Peyer's patch (tissue), 4 donors: Measurements from ENCODE around the gene NAA80. TPM values are rescaled to one million over a fixed set of nuclear protein-coding genes. Genes with fewer than 3 reads are reported as not detected.
A peak's percentile ranks its signal among the peaks of the same experiment; 100 is the strongest.
"Not testable (repeated sequence)": the region's sequence is repeated elsewhere in the genome, so short reads cannot be mapped to it uniquely, and the experiment has no call there.

Experiments used
- DNase-seq, 3 donors: peaks; one replicate each; pipeline ENCODE4 v3.0.0-alpha.2; 2017 to 2019
- H3K27ac ChIP-seq, 4 donors: fragments of 200-600 bp; sonication (generic); one replicate each; pipeline ENCODE4 v1.5.1; 2016 to 2019
- H3K27me3 ChIP-seq, 2 donors: fragments of 200-600 bp; sonication (generic); one replicate each; pipeline ENCODE4 v1.5.1; 2019
- H3K36me3 ChIP-seq, 3 donors: fragments of 200-600 bp; sonication (generic); one replicate each; pipeline ENCODE4 v1.5.1; 2016 to 2019
- H3K4me1 ChIP-seq, 4 donors: fragments of 200-600 bp; sonication (generic); one replicate each; pipeline ENCODE4 v1.5.1; 2016 to 2019
- H3K4me3 ChIP-seq, 4 donors: fragments of 200-600 bp; sonication (generic); 1 replicate in 3 of 4; 2 replicates in 1 of 4; pipeline ENCODE4 v1.5.1; 2016 to 2019; ENCODE audit warnings: mild to moderate bottlenecking in 1 of 4
- H3K9me3 ChIP-seq, 4 donors: fragments of 200-600 bp; sonication (generic); one replicate each; pipeline ENCODE4 v1.5.1; 2016 to 2019; ENCODE audit warnings: mild to moderate bottlenecking in 1 of 4
- CTCF ChIP-seq, 6 experiments: fragments of 450-650 bp in 4 of 6; fragments of 200-600 bp in 2 of 6; sonication (generic) in 1 of 6; IDR thresholded peaks; one replicate each; pipeline ENCODE4 v1.5.1; 2017 to 2019; ENCODE audit warnings: antibody characterized with exemption in 6 of 6, mild to moderate bottlenecking in 3 of 6, moderate library complexity in 1 of 6
- POLR2A ChIP-seq, 2 donors: fragments of 450-650 bp; IDR thresholded peaks; one replicate each; pipeline ENCODE4 v1.5.1; 2017; ENCODE audit warnings: antibody characterized with exemption in 2 of 2, mild to moderate bottlenecking in 2 of 2, moderate library complexity in 2 of 2
- total RNA-seq, 4 donors: library from RNA; depleted of rRNA; stranded (reverse); fragments of >200 nt; gene quantifications; one replicate each; pipeline ENCODE4 v1.1.0, GENCODE V29; 2016

Gene NAA80
- total RNA-seq, 4 donors from 2014 or later, result 3.2 to 14.0 (median 12.4) TPM

- peak in 2 of 3 donors; percentile 65 to 66 for DNase-seq
- H3K4me3 ChIP-seq, result no peak overlapping the region
- peak overlapping the region; percentile 62 to 100 (median 94) for H3K27ac ChIP-seq
- TF ChIP-seq POLR2A (IDR thresholded peaks at IDR 0.05) (no peak), CTCF (IDR thresholded peaks at IDR 0.05) (no peak)
- H3K4me1 ChIP-seq, result peaks cover 11 to 67% (median 20%) of the 10 kb centered on the region in 4 donors
- no peaks in the 10 kb centered on the region for H3K36me3 ChIP-seq
- no peaks in the 10 kb centered on the region for H3K27me3 ChIP-seq
- H3K9me3 ChIP-seq, result no peaks in the 10 kb centered on the region
These were observed 34.7 kb downstream of the NAA80 start for GRCh38 chr3:50264383-50264963.

DNA sequence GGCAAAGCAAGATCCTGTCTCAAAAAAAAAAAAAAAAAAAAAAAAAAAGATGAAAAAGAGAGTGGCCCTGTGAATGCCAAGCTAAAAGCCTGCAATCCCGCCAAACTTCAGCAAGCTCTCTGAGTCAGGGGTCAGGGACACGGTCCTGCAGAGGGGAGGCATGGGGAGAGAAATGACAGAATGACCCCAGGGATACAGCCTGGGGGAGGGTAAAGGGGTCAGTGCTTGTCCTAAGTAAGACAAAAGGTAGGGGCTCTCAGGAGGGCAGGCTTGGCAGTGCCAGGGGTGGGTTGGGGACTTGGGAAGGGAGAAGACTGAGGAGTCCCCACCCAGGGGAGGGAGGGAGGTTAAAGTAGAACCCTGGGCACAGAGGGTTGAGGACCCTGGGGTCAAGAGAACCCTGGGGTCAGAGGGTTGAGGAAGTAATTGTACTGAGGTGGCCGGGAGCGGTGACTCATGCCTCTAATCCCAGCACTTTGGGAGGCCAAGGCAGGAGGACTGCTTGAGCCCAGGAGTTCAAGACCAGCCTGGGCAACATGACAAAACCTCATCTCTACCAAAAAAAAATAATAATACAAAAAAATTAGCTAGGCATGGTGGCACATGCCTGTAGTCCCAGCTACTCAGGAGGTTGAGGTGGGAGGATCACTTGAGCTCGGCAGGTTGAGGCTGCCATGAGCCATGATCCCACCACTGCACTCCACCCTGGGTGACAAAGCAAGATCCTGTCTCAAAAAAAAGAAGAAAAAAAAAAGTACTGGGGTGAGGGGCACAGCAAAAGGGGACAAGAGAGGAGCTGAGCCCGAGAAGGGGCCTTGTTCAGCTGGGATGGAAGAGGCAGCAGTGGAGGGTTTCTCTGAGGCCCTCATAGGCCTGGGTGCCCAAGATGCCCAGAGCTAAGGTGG lies 35.5 kb downstream of the NAA80 start:
- H3K9me3 ChIP-seq, result no peaks in the 10 kb centered on the region
- H3K36me3 ChIP-seq, result peaks cover 0 to 5% (median 0%) of the 10 kb centered on the region in 3 donors
- no peak overlapping the region for H3K4me3 ChIP-seq
- H3K27ac ChIP-seq, result peak overlapping the region; percentile 32 to 100 (median 79)
- DNase-seq, result no peak
- peaks cover 11 to 61% (median 21%) of the 10 kb centered on the region in 4 donors for H3K4me1 ChIP-seq
- no peaks in the 10 kb centered on the region for H3K27me3 ChIP-seq
- TF ChIP-seq POLR2A (IDR thresholded peaks at IDR 0.05) (no peak), CTCF (IDR thresholded peaks at IDR 0.05) (no peak)

- peaks cover 0 to 15% (median 0%) of the 10 kb centered on the region in 3 donors for H3K36me3 ChIP-seq
- H3K4me1 ChIP-seq, result peaks cover 10 to 51% (median 19%) of the 10 kb centered on the region in 4 donors
- H3K27ac ChIP-seq, result no peak overlapping the region
- no peaks in the 10 kb centered on the region for H3K27me3 ChIP-seq
- no peak for DNase-seq
- TF ChIP-seq CTCF (IDR thresholded peaks at IDR 0.05), result no peak
- TF ChIP-seq POLR2A (IDR thresholded peaks at IDR 0.05), result no peak
- H3K9me3 ChIP-seq, result peaks cover 0 to 1% (median 0%) of the 10 kb centered on the region in 4 donors
- no peak overlapping the region for H3K4me3 ChIP-seq
These were observed 36.4 kb downstream of the NAA80 start for GRCh38 chr3:50262778-50263177.

DNA sequence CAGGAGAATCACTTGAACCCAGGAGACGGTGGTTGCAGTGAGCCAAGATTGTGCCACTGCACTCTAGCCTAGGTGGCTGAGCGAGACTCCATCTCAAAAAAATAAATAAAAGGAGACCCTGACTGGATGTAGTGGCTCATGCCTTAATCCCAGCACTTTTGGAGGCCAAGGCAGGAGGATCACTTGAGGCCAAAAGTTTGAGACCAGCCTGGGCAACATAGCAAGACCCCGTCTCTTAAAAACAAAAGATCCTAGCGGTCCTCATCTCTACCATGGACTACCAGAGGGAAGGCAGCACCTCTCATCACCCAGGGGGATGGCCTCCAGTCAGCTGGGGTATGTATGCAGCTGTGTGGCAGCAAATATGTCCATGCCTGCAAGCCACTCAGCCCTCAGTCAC lies 37.0 kb downstream of the NAA80 start:
- not testable (repeated sequence) for H3K9me3 ChIP-seq, H3K27ac ChIP-seq
- peaks cover 7 to 47% (median 18%) of the 10 kb centered on the region in 4 donors for H3K4me1 ChIP-seq

GRCh38 chr3:50261505-50261904 lies 37.7 kb downstream of the NAA80 start:
- Histone ChIP-seq H3K36me3 (peaks cover 0 to 28% (median 0%) of the 10 kb centered on the region in 3 donors), H3K4me1 (peaks cover 7 to 46% (median 18%) of the 10 kb centered on the region in 4 donors), H3K27me3 (no peaks in the 10 kb centered on the region), H3K4me3 (no peak overlapping the region), H3K27ac (peak overlapping the region in 3 of 4 donors; percentile 86 to 96 (median 92)), H3K9me3 (peaks cover 0 to 7% (median 0%) of the 10 kb centered on the region in 4 donors)
- no peak for TF ChIP-seq CTCF (IDR thresholded peaks at IDR 0.05)
- TF ChIP-seq POLR2A (IDR thresholded peaks at IDR 0.05), result no peak
- DNase-seq, result no peak

More for the DNA sequence above, 37.0 kb downstream of the NAA80 start:
- not testable (repeated sequence) for H3K4me3 ChIP-seq, DNase-seq, H3K27me3 ChIP-seq
- H3K36me3 ChIP-seq, result peaks cover 0 to 21% (median 0%) of the 10 kb centered on the region in 3 donors
